ENCODE measurements around the gene CHRM1.

Gene CHRM1

GRCh38 chr11:62881579-62882430, 39.4 kb downstream of the CHRM1 start (continued):
- TF ChIP-seq ZNF184 (tag by site-specific recombination; IDR thresholded peaks at IDR 0.05) (no peak), YY2 (tag by site-specific recombination; IDR thresholded peaks at IDR 0.05) (no peak), SCRT2 (tag by site-specific recombination; IDR thresholded peaks at IDR 0.05) (peak; percentile 77), IKZF3 (tag by site-specific recombination; IDR thresholded peaks at IDR 0.05) (peak; percentile 82), ZNF792 (tag by site-specific recombination; IDR thresholded peaks at IDR 0.05) (no peak), ZIC2 (tag by site-specific recombination; IDR thresholded peaks at IDR 0.05) (no peak), MZF1 (tag by site-specific recombination; IDR thresholded peaks at IDR 0.05; ENCODE audit: borderline replicate concordance) (no peak), PRDM6 (tag by site-specific recombination; IDR thresholded peaks at IDR 0.05) (no peak), ZBTB6 (tag by site-specific recombination; IDR thresholded peaks at IDR 0.05) (no peak), ZNF423 (tag by site-specific recombination; IDR thresholded peaks at IDR 0.05) (peak; percentile 98), ZNF155 (tag by site-specific recombination; IDR thresholded peaks at IDR 0.05) (no peak), ZNF274 (IDR thresholded peaks at IDR 0.05; ENCODE audit: low read length) (no peak), ZNF274 (tag by site-specific recombination; IDR thresholded peaks at IDR 0.05; ENCODE audit: borderline replicate concordance) (no peak), SCRT1 (tag by site-specific recombination; IDR thresholded peaks at IDR 0.05; ENCODE audit: borderline replicate concordance) (no peak), ZNF514 (tag by site-specific recombination; IDR thresholded peaks at IDR 0.05) (no peak), PRDM10 (tag by site-specific recombination; IDR thresholded peaks at IDR 0.05) (no peak; the same call in 1 of the 2 replicates), CTCF (tag by site-specific recombination; IDR thresholded peaks at IDR 0.05) (no peak), ZBTB8A (tag by site-specific recombination; IDR thresholded peaks at IDR 0.05) (0 out of 2 replicates have a peak, but pooled peaks have one; percentile 20), ZXDB (tag by site-specific recombination; IDR thresholded peaks at IDR 0.05) (0 out of 2 replicates have a peak, but pooled peaks have one; percentile 8), ZNF133 (tag by site-specific recombination; IDR thresholded peaks at IDR 0.05) (no peak), ZNF350 (tag by site-specific recombination; IDR thresholded peaks at IDR 0.05) (no peak), TCF7L2 (IDR thresholded peaks at IDR 0.05; ENCODE audit: borderline replicate concordance, low read depth, low read length) (peak; percentile 94), ZNF148 (tag by site-specific recombination; IDR thresholded peaks at IDR 0.05; ENCODE audit: borderline replicate concordance) (no peak), ZBTB21 (tag by site-specific recombination; IDR thresholded peaks at IDR 0.05) (peak; percentile 61), ZNF692 (tag by site-specific recombination; IDR thresholded peaks at IDR 0.05) (no peak)
